ENCODE results near the gene PCBP3. TPM values are rescaled to one million over a fixed set of nuclear protein-coding genes. Genes with fewer than 3 reads are reported as not detected.

The PCBP3 gene
- total and polyA plus RNA-seq, 10 of the 15 experiments (the other 5 are each of a cell fraction or from before 2014, with no cell fraction given) = 0.09 to 1.3 (median 0.46) TPM; not detected in 3

DNA sequence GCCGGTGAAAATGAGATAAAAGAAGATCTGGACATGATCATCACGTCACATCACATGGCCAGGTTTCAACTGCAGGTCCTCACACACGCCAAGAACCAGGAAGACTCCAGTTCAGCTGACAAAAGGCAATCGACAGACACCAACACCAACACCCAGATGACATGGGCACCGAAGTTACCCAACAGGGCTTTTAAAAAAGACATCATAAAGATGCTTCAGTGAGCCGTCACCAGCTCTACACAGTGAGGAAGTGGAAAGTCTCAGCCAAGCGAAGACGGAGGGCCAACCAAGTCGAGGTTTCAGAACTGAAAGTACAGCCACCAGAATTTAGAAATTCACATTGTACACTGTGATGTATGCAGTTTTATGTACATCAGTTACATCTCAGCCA is 183.8 kb downstream of the PCBP3 start:
- ChIA-PET POLR2A (interaction anchor here (0.7 kb wide), 1 partner anchor 53 kb away, joined by 3 read pairs; no protein-coding TSS in a partner anchor), RAD21 (ENCODE audit: unreplicated experiment) (interaction anchor here (1.0 to 1.3 kb wide), 3 partner anchors 231 to 689 kb away, joined by 3 to 4 read pairs (median 3); no protein-coding TSS in a partner anchor), SMC1A (ENCODE audit: uncharacterized antibody, unreplicated experiment) (interaction anchor here (1.0 kb wide), 1 partner anchor 53 kb away, joined by 3 read pairs; no protein-coding TSS in a partner anchor), CTCF (interaction anchor here (1.4 to 1.5 kb wide), 2 partner anchors 21 to 54 kb away, joined by 3 to 5 read pairs; no protein-coding TSS in a partner anchor)
- Histone ChIP-seq H3K9ac (ENCODE audit: control insufficient read depth, insufficient read depth, low read length) (no peak overlapping the region), H3K4me3 (no peak overlapping the region), H3K4me2 (ENCODE audit: control insufficient read depth, insufficient read depth) (0 out of 2 replicates have a peak overlapping the region, but pooled peaks have one; percentile 35), H4K20me1 (ENCODE audit: control insufficient read depth, insufficient read depth) (no peaks in the 10 kb centered on the region), H3K9me3 (replicated peaks; ENCODE audit: control insufficient read depth, insufficient read depth, low read length) (peaks cover under 1% of the 10 kb centered on the region; the same call in 1 of the 3 replicates), H3K27me3 (replicated peaks in 1 of 2; ENCODE audit: control insufficient read depth in 2 of 2, insufficient read depth in 2 of 2, low read length in 1 of 2) (no peaks in the 10 kb centered on the region), H3K36me3 (ENCODE audit: control insufficient read depth in 2 of 2, insufficient read depth in 2 of 2, low read length in 1 of 2) (no peaks in the 10 kb centered on the region), H3K79me2 (ENCODE audit: control insufficient read depth, insufficient read depth, low read length) (no peaks in the 10 kb centered on the region), H3K4me1 (ENCODE audit: control insufficient read depth, insufficient read depth, low read length) (peaks cover 5% of the 10 kb centered on the region; the same call in 1 of the 2 replicates), H2AFZ (ENCODE audit: control insufficient read depth, low read depth, low read length) (no peak overlapping the region), H3K27ac (ENCODE audit: control insufficient read depth, insufficient read depth) (no peak overlapping the region)
- intact Hi-C loops (cut with micrococcal nuclease; ENCODE audit: unreplicated experiment) (loop anchor here (10.0 kb wide), 1 partner anchor 352 kb away; no protein-coding TSS in a partner anchor), in situ Hi-C loops (cut with MboI) (loop anchor here (5.0 kb wide), 1 partner anchor 880 kb away; no protein-coding TSS in a partner anchor)
- no TSS peak for BruUV-seq (replicated peaks)
- DNase-seq (ENCODE audit: low read depth, low spot score) (no peak), FAIRE-seq (no peak), ATAC-seq (peak; percentile 75)
- WGBS (ENCODE audit: insufficient coverage, insufficient replicate concordance, low lambda C conversion rate, missing lambda C conversion rate) = 7% methylated on average over 9 of the region's 9 CpGs
- TF ChIP-seq TBL1XR1 (IDR thresholded peaks at IDR 0.05; ENCODE audit: low read depth, low read length) (no peak), SPI1 (IDR thresholded peaks at IDR 0.05; ENCODE audit: borderline replicate concordance, insufficient read depth, low read depth, low read length) (peak; percentile 77; the same call in 1 of the 2 replicates)

DNA sequence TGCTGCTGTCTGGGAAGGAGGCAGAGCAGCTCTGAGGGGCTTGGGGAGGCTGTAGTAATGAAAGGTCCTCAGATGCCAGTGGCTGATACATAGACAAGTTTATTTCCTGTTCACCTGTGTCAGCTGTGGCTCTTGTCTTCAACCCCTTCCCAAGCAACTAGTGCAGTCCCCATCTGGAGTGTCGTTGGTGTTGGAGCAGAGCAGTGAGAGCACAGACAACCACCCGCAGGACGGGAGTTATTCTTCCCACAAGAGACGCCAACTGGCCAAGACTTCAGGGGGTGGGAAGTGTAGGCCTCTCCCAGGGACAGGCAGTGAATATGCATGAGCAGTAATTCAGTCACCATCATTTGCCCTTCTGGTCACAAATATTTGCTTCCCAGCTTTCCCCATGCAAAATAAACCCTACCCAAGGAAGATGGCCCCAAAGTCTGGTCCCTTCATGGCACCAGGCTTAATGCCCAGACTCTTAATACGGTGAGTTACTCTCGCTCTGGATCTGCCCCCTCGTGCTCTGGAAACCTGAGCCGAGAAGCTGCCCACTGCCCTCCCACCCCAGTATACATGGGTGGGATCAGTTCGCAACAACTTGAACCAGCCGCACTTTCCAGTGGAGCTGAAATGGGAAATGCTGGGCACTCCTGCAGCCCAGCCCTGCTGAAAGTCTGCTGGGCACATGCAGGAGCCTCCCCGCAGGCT is 184.5 kb downstream of the PCBP3 start:
- Histone ChIP-seq H2AFZ (ENCODE audit: control insufficient read depth, low read depth, low read length) (no peak overlapping the region), H3K27ac (ENCODE audit: control insufficient read depth, insufficient read depth) (no peak overlapping the region), H3K9ac (ENCODE audit: control insufficient read depth, insufficient read depth, low read length) (0 out of 2 replicates have a peak overlapping the region, but pooled peaks have one; percentile 20), H3K79me2 (ENCODE audit: control insufficient read depth, insufficient read depth, low read length) (no peaks in the 10 kb centered on the region), H3K9me3 (replicated peaks; ENCODE audit: control insufficient read depth, insufficient read depth, low read length) (peaks cover 2% of the 10 kb centered on the region; the same call in 1 of the 3 replicates), H4K20me1 (ENCODE audit: control insufficient read depth, insufficient read depth) (no peaks in the 10 kb centered on the region), H3K4me2 (ENCODE audit: control insufficient read depth, insufficient read depth) (no peak overlapping the region), H3K36me3 (ENCODE audit: control insufficient read depth in 2 of 2, insufficient read depth in 2 of 2, low read length in 1 of 2) (no peaks in the 10 kb centered on the region), H3K27me3 (replicated peaks in 1 of 2; ENCODE audit: control insufficient read depth in 2 of 2, insufficient read depth in 2 of 2, low read length in 1 of 2) (no peaks in the 10 kb centered on the region), H3K4me3 (no peak overlapping the region), H3K4me1 (ENCODE audit: control insufficient read depth, insufficient read depth, low read length) (peaks cover 5% of the 10 kb centered on the region; the same call in 1 of the 2 replicates)
- RAD21 ChIA-PET (ENCODE audit: unreplicated experiment) = interaction anchor here (1.0 to 1.3 kb wide), 3 partner anchors 232 to 690 kb away, joined by 3 to 4 read pairs (median 3); no protein-coding TSS in a partner anchor
- CTCF ChIA-PET = interaction anchor here (1.4 to 1.5 kb wide), 2 partner anchors 20 to 53 kb away, joined by 3 to 5 read pairs; no protein-coding TSS in a partner anchor
- intact Hi-C loops (cut with micrococcal nuclease; ENCODE audit: unreplicated experiment) = loop anchor here (10.0 kb wide), 1 partner anchor 353 kb away; no protein-coding TSS in a partner anchor
- ATAC-seq (no peak), DNase-seq (ENCODE audit: low read depth, low spot score) (no peak), FAIRE-seq (no peak)
- BruUV-seq (replicated peaks) = no TSS peak
- POLR2A ChIA-PET = interaction anchor here (0.7 kb wide), 1 partner anchor 53 kb away, joined by 3 read pairs; no protein-coding TSS in a partner anchor
- in situ Hi-C loops (cut with MboI) = loop anchor here (5.0 kb wide), 1 partner anchor 881 kb away; no protein-coding TSS in a partner anchor
- WGBS (ENCODE audit: insufficient coverage, insufficient replicate concordance, low lambda C conversion rate, missing lambda C conversion rate) = 88% methylated on average over 11 of the region's 11 CpGs
- SMC1A ChIA-PET (ENCODE audit: uncharacterized antibody, unreplicated experiment) = interaction anchor here (1.0 kb wide), 1 partner anchor 52 kb away, joined by 3 read pairs; no protein-coding TSS in a partner anchor
- TF ChIP-seq, protein P1, sequence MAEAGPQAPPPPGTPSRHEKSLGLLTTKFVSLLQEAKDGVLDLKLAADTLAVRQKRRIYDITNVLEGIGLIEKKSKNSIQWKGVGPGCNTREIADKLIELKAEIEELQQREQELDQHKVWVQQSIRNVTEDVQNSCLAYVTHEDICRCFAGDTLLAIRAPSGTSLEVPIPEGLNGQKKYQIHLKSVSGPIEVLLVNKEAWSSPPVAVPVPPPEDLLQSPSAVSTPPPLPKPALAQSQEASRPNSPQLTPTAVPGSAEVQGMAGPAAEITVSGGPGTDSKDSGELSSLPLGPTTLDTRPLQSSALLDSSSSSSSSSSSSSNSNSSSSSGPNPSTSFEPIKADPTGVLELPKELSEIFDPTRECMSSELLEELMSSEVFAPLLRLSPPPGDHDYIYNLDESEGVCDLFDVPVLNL (IDR thresholded peaks at IDR 0.05; ENCODE audit: low read depth, low read length) = no peak
- TF ChIP-seq, protein P2, sequence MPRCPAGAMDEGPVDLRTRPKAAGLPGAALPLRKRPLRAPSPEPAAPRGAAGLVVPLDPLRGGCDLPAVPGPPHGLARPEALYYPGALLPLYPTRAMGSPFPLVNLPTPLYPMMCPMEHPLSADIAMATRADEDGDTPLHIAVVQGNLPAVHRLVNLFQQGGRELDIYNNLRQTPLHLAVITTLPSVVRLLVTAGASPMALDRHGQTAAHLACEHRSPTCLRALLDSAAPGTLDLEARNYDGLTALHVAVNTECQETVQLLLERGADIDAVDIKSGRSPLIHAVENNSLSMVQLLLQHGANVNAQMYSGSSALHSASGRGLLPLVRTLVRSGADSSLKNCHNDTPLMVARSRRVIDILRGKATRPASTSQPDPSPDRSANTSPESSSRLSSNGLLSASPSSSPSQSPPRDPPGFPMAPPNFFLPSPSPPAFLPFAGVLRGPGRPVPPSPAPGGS (IDR thresholded peaks at IDR 0.05; ENCODE audit: borderline replicate concordance, insufficient read depth, low read depth, low read length, poor library complexity, severe bottlenecking) = no peak
- TF ChIP-seq KAT2A (conservative IDR thresholded peaks at IDR 0.05; ENCODE audit: control insufficient read depth, low read depth, low read length) = no peak
- TF ChIP-seq MYB (IDR thresholded peaks at IDR 0.05; ENCODE audit: borderline replicate concordance, low read depth, low read length) = no peak
- no peak for TF ChIP-seq MXI1 (IDR thresholded peaks at IDR 0.05; ENCODE audit: low read depth, low read length)
- TF ChIP-seq SIX5 (IDR thresholded peaks at IDR 0.05; ENCODE audit: low read depth, low read length, severe bottlenecking) = no peak
- TF ChIP-seq MTA3 (IDR thresholded peaks at IDR 0.05; ENCODE audit: borderline replicate concordance, low read length) = no peak
- no peak for TF ChIP-seq TARDBP (IDR thresholded peaks at IDR 0.05; ENCODE audit: borderline replicate concordance)

Measured in GM12878 (cell line).